ENCODE measurements around the gene SLC2A11. TPM values are rescaled to one million over a fixed set of nuclear protein-coding genes. Genes with fewer than 3 reads are reported as not detected.
A peak's percentile ranks its signal among the peaks of the same experiment; 100 is the strongest.

Gene SLC2A11
- total RNA-seq, 2 experiments from 2014 or later, result 9.9 to 11.5 TPM

DNA sequence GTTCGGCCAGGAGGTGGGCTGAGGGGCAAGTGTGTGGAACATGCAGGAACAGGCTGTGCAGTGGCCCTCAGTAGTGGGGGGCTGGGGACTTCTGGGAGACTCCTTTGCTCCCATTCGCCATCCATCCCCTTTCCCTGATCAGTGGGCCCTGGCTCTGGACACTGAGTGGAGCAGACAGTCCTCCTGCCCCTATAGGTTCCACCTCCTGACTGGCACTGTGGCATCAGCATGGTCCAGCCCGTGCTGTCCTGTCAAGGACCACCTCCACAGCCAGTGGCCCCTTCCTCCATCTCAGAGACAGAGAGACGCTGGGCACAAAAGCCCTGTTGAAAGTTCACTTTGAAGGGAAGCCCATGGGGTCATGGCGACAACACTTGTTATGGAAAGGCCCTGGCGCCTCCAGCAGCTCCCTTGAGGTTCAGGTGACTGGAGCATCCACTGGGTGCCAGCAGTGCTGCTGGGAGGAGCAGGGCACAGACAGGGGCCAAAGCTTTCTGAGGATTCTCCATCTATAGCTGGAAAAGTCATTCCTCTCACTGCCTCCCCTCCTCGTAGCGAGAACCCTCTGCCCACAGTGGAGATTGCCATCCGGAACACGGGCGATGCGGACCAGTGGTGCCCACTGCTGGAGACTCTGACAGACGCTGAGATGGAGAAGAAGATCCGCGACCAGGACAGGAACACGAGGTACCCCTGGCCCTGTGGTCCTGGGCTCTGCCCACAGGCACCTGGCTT, 24.5 kb upstream of the SLC2A11 start:
- no peak overlapping the region for H3K4me3 ChIP-seq (ENCODE audit: low read length)

DNA sequence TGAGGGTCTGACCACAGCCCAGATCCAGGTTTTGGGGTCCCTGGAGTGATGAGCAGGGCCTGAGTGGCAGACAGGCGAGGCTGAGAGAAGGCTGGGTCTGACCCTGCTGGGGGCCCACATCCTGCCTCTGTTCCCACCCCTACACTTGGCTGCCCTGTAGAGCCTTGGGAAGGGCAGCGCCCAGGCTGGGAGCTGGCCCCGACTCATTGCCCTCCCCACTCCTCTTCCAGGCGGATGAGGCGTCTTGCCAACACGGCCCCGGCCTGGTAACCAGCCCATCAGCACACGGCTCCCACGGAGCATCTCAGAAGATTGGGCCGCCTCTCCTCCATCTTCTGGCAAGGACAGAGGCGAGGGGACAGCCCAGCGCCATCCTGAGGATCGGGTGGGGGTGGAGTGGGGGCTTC, 23.8 kb upstream of the SLC2A11 start:
- Mint-ChIP-seq H3K27ac (no peak overlapping the region), H3K36me3 (ENCODE audit: low read depth) (peaks cover 27% of the 10 kb centered on the region), H3K4me3 (no peak overlapping the region), H3K9me3 (no peaks in the 10 kb centered on the region), H3K27me3 (no peaks in the 10 kb centered on the region), H3K4me1 (ENCODE audit: low read depth) (peaks cover 15% of the 10 kb centered on the region)
- peak in 1 of 14 experiments; percentile 19 for DNase-seq
- Histone ChIP-seq H3K27ac (ENCODE audit: low read depth in 1 of 2, low read length in 2 of 2) (no peak overlapping the region), H3K4me3 (ENCODE audit: low read length) (no peak overlapping the region), H3K9me3 (ENCODE audit: control insufficient read depth in 1 of 2, insufficient read depth in 1 of 2, low read length in 2 of 2) (no peaks in the 10 kb centered on the region), H3K4me1 (ENCODE audit: insufficient read depth, low read length) (peaks cover 15% of the 10 kb centered on the region), H3K36me3 (ENCODE audit: insufficient read depth, low read length) (peaks cover 46% of the 10 kb centered on the region), H3K27me3 (ENCODE audit: control insufficient read depth in 1 of 2, insufficient read depth in 2 of 2, low read length in 2 of 2) (no peaks in the 10 kb centered on the region)
- CTCF ChIA-PET, result no interaction called here
- TF ChIP-seq, protein P1, sequence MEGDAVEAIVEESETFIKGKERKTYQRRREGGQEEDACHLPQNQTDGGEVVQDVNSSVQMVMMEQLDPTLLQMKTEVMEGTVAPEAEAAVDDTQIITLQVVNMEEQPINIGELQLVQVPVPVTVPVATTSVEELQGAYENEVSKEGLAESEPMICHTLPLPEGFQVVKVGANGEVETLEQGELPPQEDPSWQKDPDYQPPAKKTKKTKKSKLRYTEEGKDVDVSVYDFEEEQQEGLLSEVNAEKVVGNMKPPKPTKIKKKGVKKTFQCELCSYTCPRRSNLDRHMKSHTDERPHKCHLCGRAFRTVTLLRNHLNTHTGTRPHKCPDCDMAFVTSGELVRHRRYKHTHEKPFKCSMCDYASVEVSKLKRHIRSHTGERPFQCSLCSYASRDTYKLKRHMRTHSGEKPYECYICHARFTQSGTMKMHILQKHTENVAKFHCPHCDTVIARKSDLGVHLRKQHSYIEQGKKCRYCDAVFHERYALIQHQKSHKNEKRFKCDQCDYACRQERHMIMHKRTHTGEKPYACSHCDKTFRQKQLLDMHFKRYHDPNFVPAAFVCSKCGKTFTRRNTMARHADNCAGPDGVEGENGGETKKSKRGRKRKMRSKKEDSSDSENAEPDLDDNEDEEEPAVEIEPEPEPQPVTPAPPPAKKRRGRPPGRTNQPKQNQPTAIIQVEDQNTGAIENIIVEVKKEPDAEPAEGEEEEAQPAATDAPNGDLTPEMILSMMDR (IDR thresholded peaks at IDR 0.05), result no peak
- no peak for ATAC-seq (ENCODE audit: poor library complexity)
- POLR2A ChIA-PET, result no interaction called here
- intact Hi-C loops (cut with DNase I, micrococcal nuclease), result no loop called here

More for the DNA sequence above, 24.5 kb upstream of the SLC2A11 start:
- ATAC-seq (ENCODE audit: poor library complexity), result no peak
- Mint-ChIP-seq H3K27me3 (no peaks in the 10 kb centered on the region), H3K4me1 (ENCODE audit: low read depth) (peaks cover 10% of the 10 kb centered on the region), H3K9me3 (no peaks in the 10 kb centered on the region), H3K4me3 (no peak overlapping the region), H3K27ac (no peak overlapping the region), H3K36me3 (ENCODE audit: low read depth) (peaks cover 32% of the 10 kb centered on the region)
- no peaks in the 10 kb centered on the region for H3K9me3 ChIP-seq (ENCODE audit: control insufficient read depth in 1 of 2, insufficient read depth in 1 of 2, low read length in 2 of 2)
- H3K27me3 ChIP-seq (ENCODE audit: control insufficient read depth in 1 of 2, insufficient read depth in 2 of 2, low read length in 2 of 2), result no peaks in the 10 kb centered on the region
- POLR2A ChIA-PET, result no interaction called here
- peak in 2 of 14 experiments; percentile 8 to 31 for DNase-seq
- no peak overlapping the region for H3K27ac ChIP-seq (ENCODE audit: low read depth in 1 of 2, low read length in 2 of 2)
- H3K36me3 ChIP-seq (ENCODE audit: insufficient read depth, low read length), result peaks cover 50% of the 10 kb centered on the region
- intact Hi-C loops (cut with DNase I, micrococcal nuclease), result no loop called here
- H3K4me1 ChIP-seq (ENCODE audit: insufficient read depth, low read length), result peaks cover 8% of the 10 kb centered on the region
- CTCF ChIA-PET, result no interaction called here
- TF ChIP-seq, protein P1 (IDR thresholded peaks at IDR 0.05), result no peak

DNA sequence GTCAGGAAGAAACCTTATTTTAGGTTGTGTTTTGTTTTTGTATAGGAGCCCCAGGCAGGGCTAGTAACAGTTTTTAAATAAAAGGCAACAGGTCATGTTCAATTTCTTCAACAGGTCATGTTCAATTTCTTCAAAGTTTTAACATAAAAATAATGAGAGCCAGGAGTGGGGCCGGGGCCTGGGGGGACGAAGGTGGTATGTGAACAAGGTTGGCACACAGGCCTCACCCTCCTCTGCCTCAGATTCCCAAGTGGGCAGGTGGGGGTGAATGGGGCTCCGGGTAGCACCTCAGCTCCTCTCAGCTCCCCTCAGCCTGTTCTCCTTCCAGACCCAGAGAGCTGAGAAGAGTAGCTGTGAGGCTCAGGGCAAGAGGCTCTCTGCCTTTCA, 23.3 kb upstream of the SLC2A11 start:
- Histone ChIP-seq H3K27me3 (ENCODE audit: control insufficient read depth in 1 of 2, insufficient read depth in 2 of 2, low read length in 2 of 2) (no peaks in the 10 kb centered on the region), H3K9me3 (ENCODE audit: control insufficient read depth in 1 of 2, insufficient read depth in 1 of 2, low read length in 2 of 2) (no peaks in the 10 kb centered on the region), H3K27ac (ENCODE audit: low read depth in 1 of 2, low read length in 2 of 2) (no peak overlapping the region), H3K36me3 (ENCODE audit: insufficient read depth, low read length) (peaks cover 44% of the 10 kb centered on the region), H3K4me3 (ENCODE audit: low read length) (no peak overlapping the region), H3K4me1 (ENCODE audit: insufficient read depth, low read length) (peaks cover 20% of the 10 kb centered on the region)
- no peak overlapping the region for H3K4me3 Mint-ChIP-seq
- H3K36me3 Mint-ChIP-seq (ENCODE audit: low read depth), result peaks cover 22% of the 10 kb centered on the region
- no peak overlapping the region for H3K27ac Mint-ChIP-seq
- DNase-seq (no peak), ATAC-seq (ENCODE audit: poor library complexity) (no peak)
- H3K9me3 Mint-ChIP-seq, result no peaks in the 10 kb centered on the region
- peaks cover 19% of the 10 kb centered on the region for H3K4me1 Mint-ChIP-seq (ENCODE audit: low read depth)
- TF ChIP-seq, protein P1 (IDR thresholded peaks at IDR 0.05), result no peak
- CTCF ChIA-PET, result no interaction called here
- intact Hi-C loops (cut with DNase I, micrococcal nuclease), result no loop called here
- H3K27me3 Mint-ChIP-seq, result no peaks in the 10 kb centered on the region
- POLR2A ChIA-PET, result no interaction called here

Measured in CD4-positive, alpha-beta T cell (primary cell).